SK-N-SH (cell line): Measurements from ENCODE around the gene SNX3.

ENCODE experiments used
- CTCF ChIP-seq: fragments of 200-600 bp; sonication (generic); IDR thresholded peaks from 2 replicates; pipeline ENCODE4 v1.6.1; 2017; ENCODE audit warnings: antibody characterized with exemption, mild to moderate bottlenecking, moderate library complexity
- EZH2phosphoT487 ChIP-seq: fragments of 200-600 bp; sonication (generic); IDR thresholded peaks from 2 replicates; pipeline ENCODE4 v1.6.1; 2017; ENCODE audit warnings: low read depth, mixed run types, mild to moderate bottlenecking, antibody characterized with exemption, moderate library complexity, borderline replicate concordance
- FOXJ3 ChIP-seq: sonication (generic); formaldehyde crosslinking; IDR thresholded peaks from 2 replicates; pipeline ENCODE4 v1.5.1; 2020; ENCODE audit warnings: mild to moderate bottlenecking, missing genetic modification reagents
- GABPA ChIP-seq: IDR thresholded peaks from 2 replicates; pipeline ENCODE4 v1.4.0; 2012; ENCODE audit warnings: low read depth, mild to moderate bottlenecking
- GATA2 ChIP-seq: sonication (generic); formaldehyde crosslinking; IDR thresholded peaks from 2 replicates; pipeline ENCODE4 v1.5.0; 2020; ENCODE audit warnings: mild to moderate bottlenecking, missing genetic modification reagents
- IRF3 ChIP-seq: fragments of 150-350 bp; IDR thresholded peaks from 2 replicates; pipeline ENCODE4 v1.6.1; 2016; ENCODE audit warnings: mild to moderate bottlenecking, low read depth, low read length
- MEF2A ChIP-seq: IDR thresholded peaks from 2 replicates; pipeline ENCODE4 v1.4.0; 2012; ENCODE audit warnings: low read depth, borderline replicate concordance
- MXI1 ChIP-seq: IDR thresholded peaks from 2 replicates; pipeline ENCODE4 v1.6.1; 2012; ENCODE audit warnings: mild to moderate bottlenecking, low read depth, low read length, improper control_type of control experiment
- POLR2AphosphoS5 ChIP-seq: IDR thresholded peaks from 2 replicates; pipeline ENCODE4 v1.6.1; 2012; ENCODE audit warnings: low read depth, low read length
- RAD21 ChIP-seq: IDR thresholded peaks from 2 replicates; pipeline ENCODE4 v1.6.1; 2012; ENCODE audit warnings: mild to moderate bottlenecking, low read length
- RCOR1 ChIP-seq: fragments of 150-350 bp; IDR thresholded peaks from 2 replicates; pipeline ENCODE4 v1.6.1; 2017; ENCODE audit warnings: antibody characterized with exemption, low read length
- TF ChIP-seq, protein P1 (sequence below): fragments of 150-350 bp; IDR thresholded peaks from 2 replicates; pipeline ENCODE4 v1.6.1; 2017; ENCODE audit warnings: antibody characterized with exemption, low read length, low read depth, borderline replicate concordance
- TF ChIP-seq, protein P2 (sequence below): IDR thresholded peaks from 2 replicates; pipeline ENCODE4; 2012
- TF ChIP-seq, protein P3 (sequence below): IDR thresholded peaks from 2 replicates; pipeline ENCODE4 v1.4.0; 2012; ENCODE audit warnings: low read depth, borderline replicate concordance

DNA sequence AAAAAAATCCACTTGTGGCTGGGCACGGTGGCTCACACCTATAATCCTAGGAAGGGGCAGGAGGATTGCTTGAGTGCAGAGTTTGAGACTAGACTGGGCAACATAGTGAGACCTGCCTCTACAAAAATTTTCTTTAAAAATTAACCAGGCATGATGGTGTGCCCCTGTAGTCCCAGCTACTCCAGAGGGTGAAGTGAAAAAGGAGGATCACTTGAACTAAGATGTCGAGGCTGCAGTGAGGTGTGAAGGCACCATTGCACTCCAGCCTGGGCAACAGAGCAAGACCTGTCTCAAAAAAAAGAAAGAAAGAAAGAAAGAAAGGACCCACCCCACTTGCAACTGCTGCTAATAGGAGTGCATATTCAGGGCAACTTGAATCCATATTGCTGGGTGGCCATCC, 13.7 kb upstream of the SNX3 start:
- TF ChIP-seq CTCF (no peak), FOXJ3 (no peak), POLR2AphosphoS5 (no peak), IRF3 (no peak), RAD21 (no peak), RCOR1 (no peak), EZH2phosphoT487 (no peak), MXI1 (no peak), GATA2 (CRISPR knock-in tag) (no peak), MEF2A (no peak), GABPA (no peak)
- TF ChIP-seq, protein P1, sequence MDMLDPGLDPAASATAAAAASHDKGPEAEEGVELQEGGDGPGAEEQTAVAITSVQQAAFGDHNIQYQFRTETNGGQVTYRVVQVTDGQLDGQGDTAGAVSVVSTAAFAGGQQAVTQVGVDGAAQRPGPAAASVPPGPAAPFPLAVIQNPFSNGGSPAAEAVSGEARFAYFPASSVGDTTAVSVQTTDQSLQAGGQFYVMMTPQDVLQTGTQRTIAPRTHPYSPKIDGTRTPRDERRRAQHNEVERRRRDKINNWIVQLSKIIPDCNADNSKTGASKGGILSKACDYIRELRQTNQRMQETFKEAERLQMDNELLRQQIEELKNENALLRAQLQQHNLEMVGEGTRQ = no peak
- TF ChIP-seq, protein P2, sequence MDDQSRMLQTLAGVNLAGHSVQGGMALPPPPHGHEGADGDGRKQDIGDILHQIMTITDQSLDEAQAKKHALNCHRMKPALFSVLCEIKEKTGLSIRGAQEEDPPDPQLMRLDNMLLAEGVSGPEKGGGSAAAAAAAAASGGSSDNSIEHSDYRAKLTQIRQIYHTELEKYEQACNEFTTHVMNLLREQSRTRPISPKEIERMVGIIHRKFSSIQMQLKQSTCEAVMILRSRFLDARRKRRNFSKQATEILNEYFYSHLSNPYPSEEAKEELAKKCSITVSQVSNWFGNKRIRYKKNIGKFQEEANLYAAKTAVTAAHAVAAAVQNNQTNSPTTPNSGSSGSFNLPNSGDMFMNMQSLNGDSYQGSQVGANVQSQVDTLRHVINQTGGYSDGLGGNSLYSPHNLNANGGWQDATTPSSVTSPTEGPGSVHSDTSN = no peak
- TF ChIP-seq, protein P3, sequence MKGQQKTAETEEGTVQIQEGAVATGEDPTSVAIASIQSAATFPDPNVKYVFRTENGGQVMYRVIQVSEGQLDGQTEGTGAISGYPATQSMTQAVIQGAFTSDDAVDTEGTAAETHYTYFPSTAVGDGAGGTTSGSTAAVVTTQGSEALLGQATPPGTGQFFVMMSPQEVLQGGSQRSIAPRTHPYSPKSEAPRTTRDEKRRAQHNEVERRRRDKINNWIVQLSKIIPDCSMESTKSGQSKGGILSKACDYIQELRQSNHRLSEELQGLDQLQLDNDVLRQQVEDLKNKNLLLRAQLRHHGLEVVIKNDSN = no peak
